HG03432 (cell line): Measurements from ENCODE around the gene CTSC.
"Not testable (repeated sequence)": the region's sequence is repeated elsewhere in the genome, so short reads cannot be mapped to it uniquely, and the experiment has no call there.

Experiments
- ATAC-seq: cut with Tn5 transposase; IDR thresholded peaks from one replicate; pipeline ENCODE4 v1.9.1; 2021; ENCODE audit warnings: mild to moderate bottlenecking, moderate library complexity; ENCODE audit not compliant: unreplicated experiment

The CTSC gene

DNA sequence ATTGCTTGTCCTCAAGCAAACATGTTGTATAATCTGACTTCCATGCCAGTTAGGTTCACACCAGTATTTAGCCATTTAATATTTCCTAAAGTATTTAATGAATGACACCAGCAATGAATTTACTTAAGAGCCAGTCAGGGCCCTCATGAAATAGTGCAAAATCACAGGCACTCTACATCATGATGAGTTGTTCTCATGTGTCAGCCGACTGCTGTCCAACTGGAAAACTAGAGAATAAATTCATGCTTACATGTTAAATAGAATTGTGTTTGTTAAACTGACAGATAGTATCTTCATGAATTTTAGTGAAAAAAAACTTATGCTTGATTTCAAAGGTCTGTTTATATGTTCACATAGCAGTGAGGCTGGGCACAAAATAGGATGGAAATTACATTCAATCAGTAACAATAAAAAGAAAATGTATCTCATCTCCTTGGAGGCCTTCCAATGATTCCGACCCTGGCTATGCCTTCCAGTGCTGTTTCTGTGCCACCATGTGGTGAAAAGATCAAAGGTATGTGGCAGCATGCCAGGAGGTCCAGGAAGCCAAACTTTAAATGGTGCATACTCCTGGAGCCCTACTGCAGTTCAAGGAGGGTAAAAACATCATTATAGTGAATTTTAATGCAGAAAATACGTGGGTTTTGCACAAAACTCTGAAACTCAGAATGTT, 45.2 kb downstream of the CTSC start:
- no peak for ATAC-seq

DNA sequence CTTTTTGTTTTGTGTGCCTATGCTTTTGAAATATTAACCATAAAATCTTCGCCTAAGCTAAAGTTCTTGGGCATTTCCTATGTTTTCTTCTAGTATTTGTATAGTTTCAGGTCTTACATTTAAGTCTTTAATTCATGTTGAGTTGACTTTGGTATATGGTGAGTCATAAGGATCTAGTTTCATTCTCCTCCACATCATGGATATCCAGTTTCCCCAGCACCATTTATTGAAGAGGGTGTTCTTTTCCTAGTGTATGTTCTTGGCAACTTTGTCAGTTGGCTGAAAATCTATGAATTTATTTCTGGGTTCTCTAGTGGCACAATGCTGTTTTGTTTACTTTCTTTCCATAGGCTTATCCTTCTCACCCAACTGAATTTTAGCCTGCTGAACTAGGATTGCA, 49.0 kb downstream of the CTSC start:
- ATAC-seq = no peak

DNA sequence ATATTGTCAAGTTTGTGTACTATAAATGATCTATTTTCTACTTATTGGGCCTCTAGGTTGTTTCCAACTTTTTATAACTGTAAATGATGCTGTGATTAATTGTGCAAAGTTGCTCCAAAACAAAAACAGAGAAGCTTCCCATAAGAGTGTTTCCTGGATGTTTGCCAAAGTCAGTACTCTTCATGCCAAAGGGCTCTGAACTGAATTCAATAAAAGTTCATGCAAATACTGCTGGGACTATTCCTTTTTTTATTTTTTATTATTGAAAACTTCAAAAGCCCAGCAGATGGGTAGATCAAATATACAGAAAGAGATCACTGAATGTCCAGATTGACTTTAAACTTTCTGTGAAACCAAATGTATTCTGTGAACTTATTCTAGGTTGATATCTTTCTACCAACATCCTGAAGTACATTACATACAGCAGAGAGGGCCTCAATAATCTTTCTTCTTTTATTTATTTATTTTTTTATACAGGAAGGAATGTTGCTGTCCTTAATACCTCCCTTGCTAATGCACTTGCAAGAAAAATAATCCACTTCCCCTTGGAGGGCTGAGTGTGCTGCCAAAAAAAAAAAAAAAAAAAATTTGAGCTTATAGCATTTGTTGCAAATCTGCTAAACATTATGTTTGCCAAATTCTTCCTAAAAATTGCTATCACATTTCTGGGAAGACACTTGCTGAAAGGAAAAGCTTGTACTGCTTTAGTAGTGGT, 53.0 kb downstream of the CTSC start:
- no peak for ATAC-seq

DNA sequence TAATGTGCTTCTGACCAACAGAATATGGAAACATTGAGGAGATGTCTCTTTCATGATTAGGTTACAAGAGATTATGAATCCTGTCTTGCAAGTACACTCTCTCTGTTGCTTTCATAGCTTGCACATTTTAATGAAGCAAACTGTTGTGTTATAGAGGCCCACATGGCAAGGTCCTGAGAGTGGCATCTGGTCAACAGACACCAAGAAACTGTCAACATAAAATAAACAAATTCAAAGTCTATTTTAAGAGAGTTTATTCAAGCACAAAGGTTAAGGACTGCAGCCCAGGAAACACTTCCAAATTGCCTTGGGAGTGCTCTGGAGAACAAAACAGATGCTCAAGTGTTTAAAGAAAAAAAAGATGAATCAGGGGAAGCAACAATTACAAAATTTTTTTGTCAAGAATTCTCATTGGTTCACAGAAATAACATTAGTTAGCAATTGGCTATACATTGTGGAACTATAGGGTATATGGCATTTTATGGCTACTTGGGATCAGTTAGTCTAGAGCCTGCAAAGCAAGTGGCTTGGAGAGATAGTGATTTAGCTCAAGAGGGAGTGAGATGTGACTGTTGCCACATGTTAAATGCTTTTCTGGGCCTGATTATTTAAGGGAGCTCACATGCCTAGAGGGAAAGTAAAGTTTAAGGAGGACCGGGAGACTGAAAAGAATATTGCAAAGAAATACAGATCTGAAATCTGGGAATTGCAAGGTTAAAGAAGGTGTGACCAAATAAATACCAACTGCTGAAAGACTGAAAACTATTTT, 54.6 kb downstream of the CTSC start:
- no peak for ATAC-seq

DNA sequence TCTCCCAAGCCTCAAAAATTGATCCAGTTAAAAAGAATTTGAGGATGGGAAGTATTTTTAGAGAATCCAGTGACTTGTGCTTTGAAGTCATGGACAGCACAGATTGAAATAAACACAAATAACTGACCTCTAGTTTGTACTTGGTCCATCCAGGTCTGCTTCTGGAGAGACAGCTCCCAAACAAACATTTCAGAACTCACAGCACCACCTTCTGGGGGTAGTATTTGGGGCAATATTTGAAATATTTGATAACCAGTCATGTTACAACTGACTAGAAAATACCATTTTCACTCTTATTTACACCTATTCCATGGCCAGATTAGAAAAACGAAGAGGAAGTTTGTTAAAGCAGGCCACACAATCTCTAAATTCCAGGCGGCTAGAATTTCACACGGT, 56.2 kb downstream of the CTSC start:
- ATAC-seq = no peak

DNA sequence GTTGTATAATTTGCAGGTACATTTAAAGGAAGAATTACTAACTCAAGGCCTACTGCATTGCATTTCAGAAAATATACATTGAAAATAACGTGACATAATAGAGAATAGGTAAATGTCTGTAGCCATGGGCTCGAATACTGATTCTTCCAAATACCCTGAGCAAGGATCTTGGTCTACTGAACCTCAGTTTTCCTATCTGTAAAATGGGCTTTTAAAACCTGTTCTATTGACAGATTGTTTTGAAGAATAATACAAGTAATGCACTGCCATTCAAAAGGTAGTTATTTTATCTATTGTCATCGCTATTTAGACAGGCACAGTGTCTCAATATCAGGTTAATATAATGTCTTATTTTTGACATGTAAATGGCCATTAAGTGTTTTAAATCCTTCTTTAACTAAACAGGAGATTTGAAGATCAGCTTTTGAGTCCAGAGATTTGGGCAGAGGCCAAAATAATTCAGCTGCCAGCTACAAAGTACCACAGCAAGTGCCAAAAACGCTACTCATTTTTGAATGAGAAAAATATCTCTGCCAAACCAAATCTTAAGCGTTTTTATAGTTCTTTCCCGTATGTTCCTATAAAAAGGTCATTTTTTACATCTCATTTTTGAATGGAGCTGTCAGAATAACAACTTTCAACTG, 56.7 kb downstream of the CTSC start:
- ATAC-seq = no peak

DNA sequence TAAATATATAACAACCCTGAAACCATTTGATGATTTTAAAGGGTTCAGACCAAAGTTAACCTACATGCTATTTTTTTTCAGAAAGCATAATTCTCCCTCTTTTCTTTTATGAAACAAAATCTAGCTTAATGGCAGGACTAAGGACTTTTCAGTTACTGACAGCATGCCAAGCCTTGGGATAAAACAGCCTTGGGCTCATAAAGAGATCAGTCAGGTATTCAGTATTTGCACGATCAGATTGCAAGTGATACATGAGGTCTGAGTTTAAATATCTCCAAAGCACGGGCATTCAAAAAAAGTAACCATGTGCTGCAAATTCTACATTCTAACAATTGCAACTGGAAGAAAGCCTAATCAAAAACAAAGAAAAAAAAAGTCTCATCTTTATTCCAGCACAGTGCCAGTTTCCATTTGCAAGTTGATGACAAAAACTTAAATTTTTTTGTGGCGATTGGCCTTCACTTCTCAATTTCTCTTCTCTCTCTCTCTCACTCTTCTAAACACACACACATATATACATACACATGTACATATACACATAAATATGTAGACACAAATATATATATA, 60.1 kb downstream of the CTSC start:
- ATAC-seq = no peak

DNA sequence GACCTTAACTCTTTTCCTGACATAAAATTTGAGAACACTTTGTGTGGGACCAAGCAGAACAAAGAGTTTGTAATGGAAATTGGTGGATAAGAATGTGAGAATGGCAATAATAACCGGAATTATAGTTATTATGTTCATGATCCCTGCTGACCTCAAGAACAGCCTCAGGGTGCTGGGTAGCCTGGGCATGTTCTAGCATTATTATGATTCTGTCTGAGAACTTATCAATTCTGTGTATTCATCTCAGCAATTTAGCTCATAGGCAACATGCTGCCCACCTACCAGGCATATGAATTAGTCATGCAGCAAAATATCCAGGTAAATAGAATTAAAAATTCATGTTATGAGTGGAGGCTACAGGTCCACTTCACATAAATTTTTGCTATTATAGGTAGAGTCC, 61.9 kb downstream of the CTSC start:
- ATAC-seq = no peak

DNA sequence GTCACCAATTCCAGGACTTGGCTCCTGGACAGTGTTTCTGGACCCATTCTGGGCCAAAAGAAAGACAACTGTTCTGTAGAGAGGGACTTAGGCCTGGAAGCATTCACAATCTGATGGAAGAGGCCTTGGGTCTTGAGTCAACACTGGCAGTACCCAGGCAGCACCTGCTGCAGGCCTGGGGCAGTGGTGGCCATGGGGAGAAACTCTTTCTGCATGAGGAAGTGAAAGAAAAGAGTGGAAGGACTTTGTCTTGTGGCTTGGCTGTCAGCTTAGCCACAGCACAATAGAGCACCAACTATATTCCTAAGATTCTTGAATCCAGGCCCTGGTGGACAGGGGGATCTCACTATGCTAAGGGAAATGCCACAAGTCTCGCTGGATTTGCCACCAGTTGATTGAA, 70.6 kb downstream of the CTSC start:
- ATAC-seq = no peak

DNA sequence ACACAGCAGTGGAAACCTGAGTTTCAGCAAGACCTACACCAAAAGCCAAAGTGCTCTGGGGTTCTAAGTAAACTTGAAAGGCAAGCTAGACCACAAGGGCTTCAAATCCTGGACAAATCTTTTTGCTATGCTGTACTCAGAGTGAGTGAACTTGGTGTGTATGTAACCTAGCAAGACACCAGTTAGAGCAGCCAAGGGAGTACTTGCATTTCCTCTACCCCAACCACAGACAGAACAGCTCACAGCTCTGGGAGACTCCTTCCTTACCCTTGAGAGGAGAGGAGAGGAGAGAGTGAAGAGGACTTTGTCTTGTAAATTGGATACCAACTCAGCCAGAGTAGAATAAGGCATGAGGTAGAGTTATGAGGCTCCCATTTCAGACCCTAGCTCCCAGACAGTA, 71.4 kb downstream of the CTSC start:
- no peak for ATAC-seq

DNA sequence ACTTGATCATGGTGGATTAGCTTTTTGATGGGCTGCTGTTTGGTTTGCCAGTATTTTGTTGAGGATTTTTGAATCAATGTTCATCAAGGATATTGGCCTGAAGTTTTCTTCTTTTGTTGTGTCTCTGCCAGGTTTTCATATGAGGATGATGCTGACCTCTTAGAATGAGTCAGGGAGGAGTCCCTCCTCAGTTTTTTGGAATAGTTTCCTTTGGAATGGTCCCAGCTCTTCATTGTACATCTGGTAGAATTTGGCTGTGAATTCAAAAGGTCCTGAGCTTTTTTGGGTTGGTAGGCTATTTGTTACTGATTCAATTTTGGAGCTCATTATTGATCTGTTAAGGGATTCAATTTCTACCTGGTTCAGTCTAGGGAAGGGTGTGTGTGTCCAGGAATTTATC, 78.1 kb downstream of the CTSC start:
- no peak for ATAC-seq

DNA sequence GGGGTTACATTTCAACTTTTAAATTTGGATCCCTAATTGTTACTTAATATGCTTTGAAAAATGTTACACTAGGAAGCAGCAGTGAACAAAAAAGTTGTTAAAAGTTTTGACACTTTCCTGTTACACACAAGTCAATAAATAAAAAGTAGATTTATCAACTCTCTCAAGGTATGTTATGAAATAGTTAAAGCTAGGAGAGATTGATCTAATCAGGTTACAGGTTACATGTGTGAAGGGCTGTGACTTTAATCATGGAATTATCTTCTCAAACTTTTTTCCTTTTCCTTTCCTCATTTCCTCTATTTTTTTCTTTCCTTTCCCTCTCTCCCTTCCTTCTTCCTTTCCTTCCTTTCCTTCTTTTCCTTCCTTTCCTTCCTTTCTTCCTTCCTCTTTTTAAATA, 85.3 kb downstream of the CTSC start:
- ATAC-seq = no peak

DNA sequence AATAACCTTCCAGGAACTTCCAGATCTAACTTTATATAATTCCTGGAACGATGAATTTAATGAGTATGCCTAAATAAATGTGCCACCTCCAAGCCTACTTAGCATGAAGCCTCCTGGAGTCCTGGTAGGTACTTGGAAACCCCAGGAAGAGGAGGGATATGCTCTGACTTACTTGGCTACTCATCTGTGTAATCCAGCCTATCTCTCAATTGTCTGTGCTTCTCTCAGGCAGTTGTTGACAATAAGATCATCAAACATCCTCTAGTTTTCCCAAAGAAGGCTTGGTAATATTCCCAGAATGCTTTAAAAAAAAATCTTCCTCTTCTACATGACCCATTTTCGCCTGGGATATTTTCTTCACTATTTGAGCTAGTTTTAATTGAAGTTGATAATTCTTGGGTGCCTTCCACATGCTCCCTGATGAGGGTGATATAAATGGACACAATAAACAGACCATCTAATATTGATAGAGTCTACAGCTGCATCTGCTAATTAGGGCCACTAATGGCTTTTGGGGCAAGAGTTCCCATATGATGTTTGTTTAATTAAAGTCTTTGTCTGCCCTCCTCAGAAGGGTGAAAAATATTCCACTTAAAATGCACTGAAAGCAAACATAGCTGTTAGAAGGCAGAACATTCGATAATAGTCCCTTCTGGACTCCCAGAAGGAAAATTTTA, 86.8 kb downstream of the CTSC start:
- ATAC-seq = no peak

DNA sequence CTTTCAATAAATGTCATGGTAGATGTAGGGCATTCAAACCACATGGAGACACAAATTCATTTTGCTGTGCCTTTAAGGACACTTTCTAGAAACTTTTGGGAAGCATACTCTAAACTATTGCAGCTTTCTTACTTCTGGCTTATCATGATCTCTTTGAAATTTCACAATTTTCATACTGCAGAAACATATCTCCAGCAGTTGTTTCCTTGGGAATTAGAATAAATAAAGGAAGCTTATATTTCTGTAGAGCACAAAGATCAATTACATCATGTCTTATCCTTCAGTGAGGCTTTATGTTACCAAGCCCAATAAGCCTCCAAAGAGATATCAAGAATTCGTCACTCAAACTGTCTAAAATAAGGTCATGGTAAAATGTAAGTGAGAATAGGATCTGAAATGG, 87.8 kb downstream of the CTSC start:
- ATAC-seq = no peak

DNA sequence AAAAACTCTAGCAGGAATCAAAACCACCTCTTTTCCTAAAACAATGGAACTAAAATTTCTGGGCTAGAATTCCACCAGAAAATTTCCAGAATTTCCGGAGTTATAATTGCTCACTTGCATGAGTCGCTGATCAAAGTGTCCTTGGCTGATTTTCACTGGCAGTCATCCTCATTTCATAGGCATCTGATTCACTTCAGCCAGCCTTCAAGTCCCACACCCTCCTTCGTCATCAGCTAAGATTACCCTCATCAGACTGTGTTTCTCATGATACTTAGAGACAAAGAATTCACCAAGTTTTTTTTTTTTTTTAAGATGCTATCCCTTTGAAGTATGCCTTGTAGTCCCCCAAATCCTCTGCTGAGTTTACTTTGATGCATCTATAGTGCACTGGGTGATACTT, 90.8 kb downstream of the CTSC start:
- ATAC-seq = no peak

DNA sequence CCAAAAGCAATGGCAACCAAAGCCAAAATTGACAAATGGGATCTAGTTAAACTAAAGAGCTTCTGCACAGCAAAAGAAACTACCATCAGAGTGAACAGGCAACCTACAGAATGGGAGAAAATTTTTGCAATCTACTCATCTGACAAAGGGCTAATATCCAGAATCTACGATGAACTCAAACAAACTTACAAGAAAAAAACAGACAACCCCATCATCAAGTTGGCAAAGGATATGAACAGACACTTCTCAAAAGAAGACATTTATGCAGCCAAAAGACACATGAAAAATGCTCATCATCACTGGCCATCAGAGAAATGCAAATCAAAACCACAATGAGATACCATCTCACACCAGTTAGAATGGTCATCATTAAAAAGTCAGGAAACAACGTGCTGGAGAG, 92.0 kb downstream of the CTSC start:
- not testable (repeated sequence) for ATAC-seq
